NCI-H1930 (cell line): ENCODE results near the gene TSPAN3.
A peak's percentile ranks its signal among the peaks of the same experiment; 100 is the strongest.

Source experiments
- DNase-seq, 2 experiments: peaks; one replicate each; lab custom pipeline; 2025; lab: John Stamatoyannopoulos, UW

TSPAN3 gene

DNA sequence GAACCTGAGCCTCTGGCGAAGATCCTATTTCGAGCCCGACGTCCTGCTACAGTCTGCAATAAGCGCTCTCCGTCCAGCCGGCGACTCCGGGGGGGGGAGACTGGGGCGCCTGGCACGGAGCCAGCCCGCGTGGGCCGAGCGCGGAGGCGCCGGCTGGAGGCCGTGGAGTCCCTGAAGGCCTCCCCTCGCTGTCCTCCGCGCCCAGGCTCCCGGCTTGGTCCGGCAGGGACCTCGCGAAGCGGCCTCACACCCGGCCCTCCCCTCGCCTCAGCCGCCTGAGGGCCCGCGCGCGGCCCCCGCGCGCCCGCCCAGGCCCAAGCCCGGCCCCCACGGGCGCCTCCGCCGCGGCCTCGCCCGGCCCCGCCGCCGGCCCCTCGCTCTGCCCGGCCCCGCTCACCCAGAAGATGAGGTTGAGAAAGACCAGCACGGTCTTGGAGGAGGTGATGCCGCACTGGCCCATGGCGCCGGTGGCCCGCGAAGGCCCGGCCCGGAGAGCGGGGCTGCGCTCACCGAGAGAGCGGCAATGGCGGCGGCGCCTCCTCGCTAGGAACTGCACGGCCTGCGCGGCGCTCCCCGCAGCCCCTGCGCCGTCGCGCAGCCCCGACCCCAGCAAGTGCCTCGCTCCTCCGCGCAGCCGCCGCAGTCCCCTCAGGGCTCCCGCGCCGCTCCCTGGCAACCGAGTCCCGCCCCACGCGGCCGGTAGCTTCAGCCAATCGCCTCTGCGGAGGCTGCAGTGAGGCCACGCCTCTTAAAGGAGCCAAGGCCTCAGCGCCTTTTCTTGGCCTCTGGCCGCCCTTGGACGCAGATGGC, at the start of gene TSPAN3:
TSPAN3 (minus strand) TSS at position 615 of the 810 bp plus-strand sequence; CDS start at position 460, 155 bp downstream.
- peak; percentile 71 to 89 for DNase-seq

DNA sequence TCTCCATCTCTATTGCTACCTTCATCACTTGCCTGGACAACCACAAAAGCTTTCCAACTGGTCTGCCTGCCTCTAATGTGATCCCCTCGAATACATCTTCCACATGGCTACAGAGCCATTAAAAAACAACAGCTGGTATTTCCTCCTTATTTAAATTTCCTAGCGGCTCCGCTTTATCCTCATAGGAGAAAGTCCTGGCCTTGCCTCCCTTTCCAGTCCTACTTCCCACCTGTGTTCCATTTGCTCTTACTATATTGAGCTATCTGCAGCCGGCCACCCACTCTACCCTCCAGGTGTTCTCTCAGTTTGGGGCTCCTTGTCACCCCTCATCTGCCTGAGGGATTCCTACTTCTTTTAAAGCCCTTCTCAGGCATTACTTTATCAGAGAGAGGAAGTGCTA, 49.7 kb upstream of the TSPAN3 start:
- no peak for DNase-seq

DNA sequence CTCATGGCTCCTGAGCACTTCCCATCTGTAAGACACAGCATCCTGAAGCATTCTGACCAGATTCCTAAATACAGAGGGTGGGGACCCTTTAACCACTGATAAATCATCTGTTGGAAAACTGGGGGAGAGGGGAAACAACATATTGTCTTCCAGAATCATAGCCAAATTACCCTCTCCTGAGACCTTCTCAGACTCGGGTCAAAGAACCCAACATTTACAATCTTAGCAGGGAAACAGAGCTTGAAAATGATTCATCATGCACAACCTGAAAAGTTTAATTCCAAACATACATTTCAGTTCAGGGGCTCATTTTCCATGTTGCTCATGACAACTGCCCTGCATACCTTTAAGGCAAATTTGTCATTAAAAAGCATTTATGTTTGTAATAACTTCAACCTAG, 48.5 kb upstream of the TSPAN3 start:
- no peak for DNase-seq

DNA sequence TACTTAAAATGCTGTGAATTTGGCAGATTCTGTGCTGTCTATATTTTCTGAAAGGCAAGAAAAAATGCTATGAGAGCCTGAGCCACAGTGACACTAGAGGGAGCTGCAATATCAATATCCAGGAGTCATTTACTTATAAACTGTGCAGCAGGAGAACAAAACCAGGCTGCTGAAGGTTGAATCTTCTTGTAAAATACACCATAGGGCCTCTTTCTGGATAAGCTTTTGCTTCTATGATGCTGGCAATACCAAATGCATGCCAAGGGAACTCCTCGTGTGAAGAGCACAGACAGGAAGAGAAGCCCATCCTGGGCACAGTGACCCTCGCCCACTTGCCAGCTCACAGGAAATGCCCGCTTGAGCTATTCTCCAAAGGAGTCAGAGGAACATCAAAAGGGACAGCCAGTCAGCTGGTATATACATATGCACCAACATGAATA, 48.0 kb upstream of the TSPAN3 start:
- peak; percentile 2 to 12 for DNase-seq

DNA sequence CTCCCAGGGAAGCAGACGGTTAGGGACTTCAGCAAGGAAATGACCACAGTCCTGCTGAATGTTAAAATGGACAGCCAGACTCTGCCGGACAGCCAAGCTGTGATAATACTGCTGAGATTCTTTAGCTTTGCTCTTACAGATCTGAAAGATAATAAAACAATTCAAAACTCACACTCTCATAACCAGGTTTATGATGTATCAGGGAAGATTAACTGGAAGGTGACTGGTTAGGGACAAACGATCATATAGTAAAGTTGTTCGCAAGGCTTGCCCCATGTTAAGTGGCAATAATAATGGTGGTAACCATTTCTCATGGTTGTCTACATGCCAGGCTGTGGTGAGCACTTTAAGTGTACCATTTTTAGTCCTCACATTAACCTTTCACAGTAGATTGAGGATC, 44.3 kb upstream of the TSPAN3 start:
- no peak for DNase-seq

DNA sequence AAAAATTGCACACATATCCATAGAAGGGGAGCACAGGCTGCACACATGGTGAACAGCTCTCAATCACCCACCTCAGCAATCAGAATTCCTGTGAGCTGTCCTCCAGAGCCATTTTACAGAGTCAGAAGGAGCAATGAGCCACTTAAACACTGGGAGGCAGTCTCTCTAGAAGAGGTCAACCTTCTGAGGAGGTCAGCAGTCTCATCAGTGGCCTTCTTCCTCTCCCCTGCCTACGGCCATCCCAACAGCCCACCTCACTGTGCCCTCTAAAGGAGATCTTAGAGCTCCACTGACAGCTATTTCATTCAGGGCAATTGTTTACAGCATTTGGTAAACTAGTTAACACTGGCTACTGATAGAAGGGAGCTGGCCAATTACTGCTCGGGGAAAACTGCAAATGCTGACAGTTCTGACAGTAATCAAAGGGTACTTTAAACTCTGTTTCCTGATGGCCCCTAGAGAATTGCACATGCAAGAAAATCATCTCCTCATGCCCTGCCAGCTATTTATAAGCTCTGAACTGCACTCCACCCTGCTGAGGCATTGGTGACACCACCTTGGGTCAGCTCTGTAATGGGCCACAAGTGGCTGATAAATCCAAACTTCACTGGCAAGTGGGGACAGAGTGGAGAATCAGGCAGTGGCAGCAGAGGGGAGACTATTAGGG, 42.1 kb upstream of the TSPAN3 start:
- DNase-seq, result no peak

DNA sequence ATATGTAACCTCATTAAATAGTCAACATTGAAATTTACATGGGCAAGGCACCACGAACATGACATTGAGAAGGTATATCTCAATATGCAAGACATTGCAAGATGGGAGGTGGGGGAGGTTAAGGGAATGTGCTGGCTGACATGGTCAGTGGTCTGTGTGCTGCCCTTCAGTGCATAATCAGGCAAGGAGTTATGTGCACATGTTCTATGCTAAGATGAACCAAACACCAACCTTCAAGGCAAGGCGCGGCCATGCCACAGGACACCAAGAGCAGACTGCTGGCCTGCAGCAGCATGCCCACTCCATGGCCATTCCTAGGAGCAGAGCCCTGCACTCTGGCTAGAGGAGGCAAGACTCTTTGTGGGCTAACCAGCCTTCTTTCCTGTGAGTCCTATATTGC, 40.9 kb upstream of the TSPAN3 start:
- DNase-seq, result no peak

DNA sequence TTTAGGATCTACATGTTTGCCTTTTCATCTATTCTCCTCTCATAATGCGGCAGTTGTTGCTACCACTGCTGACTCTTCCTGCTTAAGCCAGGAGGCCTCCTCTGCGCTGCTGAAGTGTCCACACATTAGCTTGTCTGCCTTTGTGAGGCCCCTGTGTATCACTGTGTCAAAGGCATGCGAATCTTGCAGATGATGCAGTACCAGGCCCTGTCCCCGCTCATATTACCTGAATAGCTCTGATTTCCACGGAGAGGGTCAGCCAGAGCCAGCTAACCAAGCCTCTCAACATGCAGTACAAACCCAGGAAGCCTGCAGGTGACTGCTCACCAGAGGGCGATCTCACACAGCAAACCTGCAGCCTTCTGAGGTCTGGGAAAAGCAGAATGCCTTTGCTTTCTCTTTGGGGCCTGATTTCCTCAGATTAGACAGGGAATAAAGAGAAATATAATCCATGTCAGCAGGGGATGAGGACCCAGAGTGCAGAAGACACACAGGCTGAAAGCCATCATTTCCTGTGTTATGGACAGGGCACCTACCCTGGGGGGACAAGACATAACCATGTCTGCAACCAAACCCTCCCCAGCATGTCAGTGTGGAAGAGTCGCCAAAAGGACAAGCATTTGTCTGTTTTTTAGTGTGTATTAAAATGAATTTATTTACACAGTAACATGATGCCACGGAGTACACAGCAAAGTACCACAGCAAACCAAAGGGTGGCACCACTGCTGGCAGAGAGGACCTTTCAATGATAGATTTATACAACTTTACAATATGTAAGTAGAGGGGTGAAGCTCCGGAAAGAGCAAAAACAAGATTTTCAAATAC, 36.8 kb upstream of the TSPAN3 start:
- DNase-seq, result peak; percentile 23 to 26

DNA sequence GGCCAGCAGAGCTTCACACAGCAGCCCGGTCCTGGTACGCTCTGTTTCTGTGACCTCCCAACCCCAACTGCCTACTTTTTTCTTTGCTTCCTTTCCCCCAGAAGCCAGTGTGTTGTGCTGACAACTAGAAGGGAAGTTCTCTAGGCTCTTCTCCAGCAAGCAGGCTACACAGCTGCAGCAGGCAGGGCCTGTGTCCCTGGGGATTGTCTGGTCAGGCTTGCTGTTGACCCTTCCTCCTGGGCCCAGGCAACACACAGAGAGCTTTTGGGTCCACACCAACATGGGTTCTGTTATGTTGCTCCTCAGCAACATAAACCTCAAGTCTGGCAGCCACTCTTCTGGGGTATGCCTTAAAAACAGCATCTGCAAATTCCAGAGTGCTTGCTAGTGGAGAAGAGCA, 36.2 kb upstream of the TSPAN3 start:
- DNase-seq, result no peak

DNA sequence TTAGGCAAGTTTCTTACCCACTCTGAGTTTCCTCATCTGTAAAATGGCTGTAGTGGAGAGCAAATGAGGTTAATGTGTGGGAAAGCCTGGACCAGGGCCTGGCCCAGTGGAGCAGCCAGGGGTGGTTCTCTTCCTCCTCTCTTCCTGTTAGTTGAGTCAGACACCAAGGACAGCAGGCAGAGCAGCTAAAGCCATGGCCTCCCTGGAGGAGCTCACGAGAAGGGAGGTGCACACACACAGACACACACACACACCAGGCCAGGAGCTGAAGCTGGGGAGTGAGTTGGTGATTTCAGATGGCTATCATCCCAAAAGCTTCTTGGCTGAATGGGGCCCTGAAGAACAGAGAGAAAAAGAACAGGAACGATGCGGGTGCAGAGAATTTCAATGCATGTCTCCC, 33.2 kb upstream of the TSPAN3 start:
- no peak for DNase-seq

DNA sequence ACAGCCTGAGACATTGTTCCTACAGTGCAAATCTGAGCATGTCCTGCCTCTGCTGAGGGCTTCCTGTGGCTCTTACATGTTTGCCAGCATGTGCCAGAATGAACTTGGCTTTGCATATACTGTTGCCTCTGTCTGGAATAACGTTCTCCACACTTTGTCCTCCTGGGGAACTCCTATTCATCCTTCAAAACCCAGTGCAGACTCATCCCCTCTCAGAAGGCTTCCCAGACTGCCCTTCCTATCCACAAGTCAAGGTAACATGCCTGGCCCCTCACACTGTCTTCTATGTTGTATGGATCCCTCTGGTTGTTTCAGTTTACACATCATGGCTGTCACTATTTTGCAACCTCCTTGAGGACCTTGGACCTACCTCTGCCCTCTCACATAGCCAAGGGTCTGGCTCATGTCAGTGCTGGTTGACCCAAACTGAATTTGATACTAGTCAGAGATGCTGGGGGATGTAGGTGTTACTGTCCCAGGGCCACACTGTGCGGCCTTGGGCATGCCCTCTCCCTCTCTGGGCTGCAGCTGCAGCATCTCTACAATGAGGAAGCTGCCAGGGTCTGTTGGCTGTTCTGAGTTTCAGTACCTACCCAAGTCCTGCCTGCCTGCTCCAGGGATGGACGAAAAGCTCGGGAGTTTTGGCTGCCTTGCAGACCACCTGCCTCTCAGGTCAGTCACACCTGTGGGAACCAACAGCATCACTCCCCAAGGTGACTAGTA, 29.0 kb upstream of the TSPAN3 start:
- no peak for DNase-seq

DNA sequence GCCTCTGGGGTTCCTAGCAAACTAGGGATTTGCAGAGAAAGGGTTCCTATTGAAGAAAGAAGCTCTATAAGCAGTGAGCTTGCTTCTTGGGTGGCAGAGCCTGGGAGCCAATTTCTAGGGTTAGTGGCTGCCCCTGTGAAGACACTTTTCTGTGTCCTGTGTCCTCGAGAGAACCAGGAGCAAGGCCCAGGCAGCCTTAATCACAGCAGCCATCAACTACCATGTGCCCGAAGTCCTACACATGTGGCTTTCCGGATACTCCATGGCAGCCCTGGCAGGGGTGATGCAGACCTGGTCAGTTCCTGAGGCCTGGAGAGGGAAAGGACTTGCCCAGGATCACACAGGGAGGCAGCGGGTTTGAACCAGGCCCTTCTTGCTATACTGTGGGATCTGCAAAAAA, 27.7 kb upstream of the TSPAN3 start:
- DNase-seq, result no peak

DNA sequence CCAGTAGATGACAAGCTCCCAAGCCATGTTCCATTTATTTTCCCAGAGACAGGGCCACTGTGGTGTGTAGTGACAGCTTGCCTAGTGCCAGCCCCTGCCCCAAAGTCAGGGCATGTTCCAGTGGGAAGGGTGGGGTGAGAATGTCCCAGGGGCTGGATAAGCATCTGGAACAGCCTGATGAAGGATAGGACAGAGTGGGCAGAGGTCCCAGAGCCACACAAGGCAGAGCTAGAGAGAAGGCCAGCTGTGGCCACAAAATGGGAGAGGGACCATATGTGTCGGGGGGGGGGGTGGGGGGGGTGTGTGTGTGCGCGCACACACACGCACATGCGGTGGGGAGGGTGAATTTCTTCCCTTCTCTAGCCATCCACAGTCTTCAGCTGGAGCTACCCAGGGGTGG, 27.0 kb upstream of the TSPAN3 start:
- no peak for DNase-seq

DNA sequence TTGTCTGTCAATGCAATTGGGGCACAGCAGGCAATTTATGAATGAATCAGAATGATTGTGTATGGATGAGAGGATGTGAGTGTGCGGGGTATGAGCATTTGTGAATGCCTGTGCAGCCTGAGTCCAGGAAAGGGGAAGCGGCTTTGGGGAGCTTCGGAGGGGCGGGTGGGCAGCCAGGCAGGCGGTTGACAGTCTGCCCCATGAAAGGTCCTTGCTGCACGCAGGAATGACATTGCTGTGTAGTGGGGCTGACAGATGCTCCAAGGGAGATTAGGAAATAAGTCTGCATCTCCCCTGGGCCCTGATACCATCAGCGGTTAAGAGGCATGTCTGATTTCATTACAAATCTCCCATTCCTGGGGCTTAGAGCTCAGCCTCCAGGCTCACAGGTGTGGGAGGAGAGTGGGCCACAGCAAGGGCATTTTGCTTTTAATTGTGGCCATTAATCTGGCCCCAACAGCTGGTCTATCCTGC, 26.4 kb upstream of the TSPAN3 start:
- no peak for DNase-seq

DNA sequence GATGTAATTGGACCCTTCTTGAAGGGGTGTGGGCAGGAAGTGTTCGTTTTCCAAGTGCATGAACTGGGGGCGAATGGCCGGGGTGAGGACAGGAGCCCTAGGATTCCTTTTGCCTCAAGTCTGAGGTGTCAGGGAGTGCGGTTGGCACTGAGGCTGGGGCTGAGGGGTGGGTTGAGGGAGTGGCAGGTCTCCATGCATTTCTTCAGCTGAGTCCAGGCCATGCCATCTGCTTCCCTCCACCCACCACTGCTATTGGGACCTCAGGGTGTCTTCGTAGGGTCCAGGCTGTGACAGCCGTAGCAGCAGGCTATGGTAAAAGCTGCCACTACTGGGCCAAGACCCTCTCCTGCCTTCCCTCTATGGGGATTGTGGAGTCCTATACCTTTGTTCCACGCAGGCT, 25.6 kb upstream of the TSPAN3 start:
- DNase-seq, result no peak

DNA sequence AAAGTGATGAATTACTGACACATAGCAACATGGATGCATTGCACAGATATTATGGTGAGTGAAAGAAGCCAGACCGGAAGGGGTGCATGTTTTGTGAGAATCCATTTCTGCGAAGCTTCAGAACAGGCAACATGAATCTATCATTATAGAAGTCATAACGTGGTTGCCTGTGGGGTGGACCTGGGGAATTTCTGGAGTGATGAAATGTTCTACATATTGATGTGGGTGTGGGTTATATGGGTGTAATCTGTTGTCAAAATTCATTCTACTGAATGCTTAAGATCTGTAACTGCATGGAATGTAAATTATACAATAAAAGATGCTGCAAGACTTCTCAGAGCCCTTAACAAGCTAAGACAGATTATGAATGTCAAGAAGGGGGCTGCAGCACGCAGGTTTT, 25.2 kb upstream of the TSPAN3 start:
- DNase-seq, result no peak

DNA sequence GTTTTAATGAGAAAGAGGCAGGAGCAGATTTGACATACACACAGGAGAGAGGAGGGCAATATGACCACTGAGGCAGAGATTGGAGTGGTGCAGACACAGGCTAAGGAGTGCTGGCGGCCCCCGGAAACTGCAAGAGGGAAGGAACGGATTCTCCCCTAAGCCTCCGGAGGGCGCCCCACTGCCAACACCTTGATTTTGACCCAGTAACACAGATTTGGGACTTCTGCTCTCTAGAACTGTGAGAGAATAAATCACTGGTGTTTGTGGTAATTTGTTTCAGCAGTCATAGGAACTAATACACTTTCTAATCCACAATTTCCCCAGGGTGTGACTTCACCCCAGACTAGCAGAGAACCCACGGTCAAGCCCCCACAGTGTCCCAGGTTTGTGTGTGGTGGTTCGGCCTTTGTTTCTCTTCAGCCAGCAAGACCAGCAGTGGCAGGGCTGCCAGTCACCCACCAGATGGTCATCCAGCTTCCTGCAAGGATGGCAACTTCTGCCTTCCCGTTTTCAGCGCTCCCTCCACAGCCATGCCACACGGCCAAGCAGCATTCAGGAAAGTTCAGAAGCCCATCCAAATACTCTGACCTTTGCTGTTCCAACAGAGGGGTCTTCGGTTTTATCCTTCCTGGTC, 23.6 kb upstream of the TSPAN3 start:
- no peak for DNase-seq

DNA sequence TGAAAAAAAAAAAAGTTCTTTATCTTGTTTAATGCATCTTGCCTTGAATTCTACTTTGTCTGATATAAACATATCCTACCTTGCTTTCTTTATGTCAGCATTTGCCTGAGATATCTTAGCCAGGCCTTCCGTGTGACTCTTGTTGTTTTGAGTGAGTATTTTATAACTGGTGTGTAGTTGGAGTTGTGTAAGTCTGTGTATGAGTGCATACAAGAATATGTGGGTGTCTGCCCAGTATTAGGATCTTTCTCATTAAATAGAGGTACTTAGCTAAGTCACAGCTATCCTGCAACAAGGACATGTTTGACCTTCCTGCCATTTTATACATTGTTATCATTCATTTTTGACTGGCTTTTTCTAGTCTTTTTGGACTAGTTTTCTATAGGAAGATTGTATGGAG, 22.5 kb upstream of the TSPAN3 start:
- no peak for DNase-seq

DNA sequence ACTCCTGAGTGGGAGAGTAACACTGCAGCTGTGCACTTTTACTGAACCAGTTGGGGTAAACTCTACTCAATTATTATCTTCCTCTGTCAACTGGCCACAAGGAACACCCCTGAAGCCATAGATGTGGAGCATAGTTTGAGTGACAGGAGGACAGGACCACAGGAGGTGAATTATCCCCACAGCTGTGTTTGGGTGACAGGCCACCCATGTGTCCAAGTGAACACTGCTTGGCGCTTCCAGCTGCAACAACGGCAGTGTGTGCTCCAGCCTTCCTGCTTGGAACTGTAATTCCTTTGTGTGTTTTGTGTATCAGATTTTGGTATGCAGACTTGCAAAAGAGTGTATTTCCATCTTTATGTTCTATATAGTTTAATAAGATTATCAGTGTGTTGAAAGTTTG, 20.2 kb upstream of the TSPAN3 start:
- no peak for DNase-seq

DNA sequence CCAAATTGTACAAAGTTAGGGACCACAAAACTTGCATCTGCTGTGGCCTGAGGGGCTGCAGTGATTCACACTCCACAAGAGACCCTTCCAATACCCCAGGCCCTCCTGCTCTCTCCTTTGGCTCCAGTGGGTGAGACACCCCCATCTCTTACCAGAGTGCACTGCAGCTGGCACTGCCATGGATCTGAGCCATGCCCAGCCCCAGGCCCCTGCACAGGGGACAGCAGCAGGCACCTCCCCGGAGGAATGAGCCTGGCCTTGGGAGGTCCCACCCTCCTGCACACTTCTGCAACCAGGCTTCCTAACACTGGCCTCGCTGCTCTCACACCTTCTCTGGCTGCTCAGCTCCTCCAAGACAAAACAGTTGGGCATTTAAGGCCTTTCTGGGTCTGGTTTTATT, 16.3 kb upstream of the TSPAN3 start:
- no peak for DNase-seq

DNA sequence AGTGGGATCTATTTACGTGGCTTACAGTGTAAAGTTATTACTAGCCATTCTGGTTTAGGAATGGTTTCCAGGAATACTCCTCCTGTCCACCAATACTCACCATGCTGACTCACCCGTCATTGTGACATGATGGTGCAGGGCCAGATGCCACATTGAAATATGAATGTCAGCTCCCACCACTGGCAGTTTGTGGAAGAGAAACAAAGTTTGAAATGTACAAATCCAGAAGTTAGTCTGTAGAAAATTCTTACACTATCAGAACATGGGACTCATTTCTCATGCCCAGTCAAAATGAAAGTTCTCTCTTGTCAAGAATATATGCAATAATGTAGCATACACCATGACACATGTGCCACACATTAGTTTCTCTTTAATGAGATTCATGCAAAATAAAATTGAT, 14.4 kb upstream of the TSPAN3 start:
- DNase-seq, result no peak
